Testis (tissue), 3 donors: Measurements from ENCODE around the gene CAPN3. TPM values are rescaled to one million over a fixed set of nuclear protein-coding genes. Genes with fewer than 3 reads are reported as not detected.

Experiments
- DNase-seq: peaks from one replicate; pipeline ENCODE4 v3.0.0-alpha.2; 2019
- H3K27ac ChIP-seq, 2 donors: fragments of 200-600 bp; sonication (generic); one replicate each; pipeline ENCODE4 v1.5.1; 2019
- H3K27me3 ChIP-seq: fragments of 200-600 bp; sonication (generic); one replicate; pipeline ENCODE4 v1.5.1; 2019
- H3K36me3 ChIP-seq: fragments of 200-600 bp; sonication (generic); one replicate; pipeline ENCODE4 v1.5.1; 2017; ENCODE audit warnings: low read depth; ENCODE audit errors: missing control alignments
- H3K4me1 ChIP-seq: fragments of 200-600 bp; sonication (generic); one replicate; pipeline ENCODE4 v1.5.1; 2019
- H3K4me3 ChIP-seq, 2 donors: fragments of 200-600 bp; sonication (generic); one replicate each; pipeline ENCODE4 v1.5.1; 2017 to 2019
- H3K9me3 ChIP-seq: fragments of 200-600 bp; sonication (generic); one replicate; pipeline ENCODE4 v1.5.1; 2017
- CTCF ChIP-seq, 3 experiments: fragments of 450-650 bp in 2 of 3; fragments of 200-600 bp in 1 of 3; sonication (generic) in 1 of 3; IDR thresholded peaks; one replicate each; pipeline ENCODE4 v1.5.1; 2016 to 2019; ENCODE audit warnings: antibody characterized with exemption in 3 of 3, mild to moderate bottlenecking in 2 of 3, moderate library complexity in 1 of 3
- POLR2A ChIP-seq: fragments of 450-650 bp; IDR thresholded peaks from one replicate; pipeline ENCODE4 v1.6.1; 2017; ENCODE audit warnings: antibody characterized with exemption, mild to moderate bottlenecking, moderate library complexity
- WGBS, 2 donors: methylation state at CpG; one replicate each; pipeline ENCODE4 v1.1.5; 2018; 5-methylcytosine and 5-hydroxymethylcytosine counted together
- intact Hi-C: fragments of 100-400 bp; cut with DNase I; formaldehyde crosslinking; loops from one replicate; pipeline ENCODE4 v1.15.1; 2023; ENCODE audit warnings: low total_unique reads
- polyA plus RNA-seq: library from polyadenylated mRNA; stranded (reverse); fragments of 350-450 nt; fragmentation: Illumina TruSeq; extraction: RNeasy Lipid Tissue Mini Kit (QIAGEN cat#74804); gene quantifications from one replicate; pipeline ENCODE4 v1.2.3, GENCODE V29; 2014; ENCODE audit warnings: low read depth, low replicate concordance; ENCODE audit not compliant: insufficient read depth
- total RNA-seq, 2 donors: library from RNA; depleted of rRNA; stranded (reverse); fragments of >200 nt; gene quantifications; one replicate each; pipeline ENCODE4 v1.2.3, GENCODE V29; 2016

CAPN3 gene
- total and polyA plus RNA-seq, 3 donors from 2014 or later: 33.6 to 60.4 (median 53.0) TPM

- no peak overlapping the region for H3K27ac ChIP-seq
- H3K4me3 ChIP-seq: no peak overlapping the region
- peaks cover 5% of the 10 kb centered on the region for H3K36me3 ChIP-seq
- H3K4me1 ChIP-seq: no peaks in the 10 kb centered on the region
- intact Hi-C loops: no loop called here
- TF ChIP-seq CTCF (IDR thresholded peaks at IDR 0.05) (no peak), POLR2A (no peak)
- no peaks in the 10 kb centered on the region for H3K9me3 ChIP-seq
- no peak for DNase-seq
- H3K27me3 ChIP-seq: no peaks in the 10 kb centered on the region
- WGBS, 2 donors: 86 to 91% methylated on average over 4 to 6 of the region's 6 CpGs
Observed at GRCh38 chr15:42448281-42448680, 89.0 kb downstream of the CAPN3 start.

GRCh38 chr15:42449770-42450424 lies 90.6 kb downstream of the CAPN3 start:
- 95 to 98% methylated on average over 13 of the region's 13 CpGs for WGBS, 2 donors
- Histone ChIP-seq H3K4me1 (no peaks in the 10 kb centered on the region), H3K27me3 (no peaks in the 10 kb centered on the region), H3K9me3 (no peaks in the 10 kb centered on the region), H3K36me3 (peaks cover 5% of the 10 kb centered on the region), H3K4me3 (no peak overlapping the region), H3K27ac (no peak overlapping the region)
- no peak for TF ChIP-seq POLR2A
- TF ChIP-seq CTCF (IDR thresholded peaks at IDR 0.05): no peak
- intact Hi-C loops: no loop called here
- DNase-seq: no peak

GRCh38 chr15:42450425-42450790 lies 91.1 kb downstream of the CAPN3 start:
- no peak for TF ChIP-seq CTCF (IDR thresholded peaks at IDR 0.05)
- no peak for TF ChIP-seq POLR2A
- H3K27me3 ChIP-seq: no peaks in the 10 kb centered on the region
- intact Hi-C loops: no loop called here
- no peaks in the 10 kb centered on the region for H3K4me1 ChIP-seq
- no peak for DNase-seq
- H3K4me3 ChIP-seq: no peak overlapping the region
- peaks cover 5% of the 10 kb centered on the region for H3K36me3 ChIP-seq
- no peaks in the 10 kb centered on the region for H3K9me3 ChIP-seq
- no peak overlapping the region for H3K27ac ChIP-seq
- 95 to 96% methylated on average over 4 of the region's 4 CpGs for WGBS, 2 donors

- Histone ChIP-seq H3K27me3 (no peaks in the 10 kb centered on the region), H3K4me1 (peaks cover 21% of the 10 kb centered on the region), H3K9me3 (no peaks in the 10 kb centered on the region), H3K27ac (no peak overlapping the region), H3K4me3 (no peak overlapping the region), H3K36me3 (peaks cover 5% of the 10 kb centered on the region)
- intact Hi-C loops: no loop called here
- 94 to 95% methylated on average over 3 of the region's 3 CpGs for WGBS, 2 donors
- TF ChIP-seq POLR2A: no peak
- TF ChIP-seq CTCF (IDR thresholded peaks at IDR 0.05): no peak
- no peak for DNase-seq
Observed at GRCh38 chr15:42453826-42454225, 94.5 kb downstream of the CAPN3 start.

- peak overlapping the region; percentile 56 to 87 for H3K27ac ChIP-seq
- no peaks in the 10 kb centered on the region for H3K9me3 ChIP-seq
- DNase-seq: no peak
- H3K27me3 ChIP-seq: no peaks in the 10 kb centered on the region
- intact Hi-C loops: no loop called here
- no peak for TF ChIP-seq POLR2A
- no peak for TF ChIP-seq CTCF (IDR thresholded peaks at IDR 0.05)
- H3K4me3 ChIP-seq: no peak overlapping the region
- no peaks in the 10 kb centered on the region for H3K36me3 ChIP-seq
- H3K4me1 ChIP-seq: peaks cover 26% of the 10 kb centered on the region
Observed at GRCh38 chr15:42456531-42456930, 97.2 kb downstream of the CAPN3 start.
